ENCODE data around the gene FXYD5.
A peak's percentile ranks its signal among the peaks of the same experiment; 100 is the strongest.
"Not testable (repeated sequence)": the region's sequence is repeated elsewhere in the genome, so short reads cannot be mapped to it uniquely, and the experiment has no call there.

Gene FXYD5

GRCh38 chr19:35140962-35141836, 13.3 kb upstream of the FXYD5 start:
- Mint-ChIP-seq H3K27ac (peak overlapping the region; percentile 64), H3K9me3 (ENCODE audit: low read depth) (no peaks in the 10 kb centered on the region), H3K36me3 (no peaks in the 10 kb centered on the region), H3K4me1 (ENCODE audit: low read depth) (peaks cover 30% of the 10 kb centered on the region), H3K27me3 (no peaks in the 10 kb centered on the region), H3K4me3 (peak overlapping the region; percentile 81)

- peak overlapping the region; percentile 64 for H3K27ac Mint-ChIP-seq
- H3K9me3 Mint-ChIP-seq (ENCODE audit: low read depth): no peaks in the 10 kb centered on the region
- peaks cover 30% of the 10 kb centered on the region for H3K4me1 Mint-ChIP-seq (ENCODE audit: low read depth)
- H3K27me3 Mint-ChIP-seq: no peaks in the 10 kb centered on the region
- H3K4me3 Mint-ChIP-seq: peak overlapping the region; percentile 81
- no peaks in the 10 kb centered on the region for H3K36me3 Mint-ChIP-seq
These were observed 12.5 kb upstream of the FXYD5 start for GRCh38 chr19:35141837-35142605.

GRCh38 chr19:35142606-35143230, 11.8 kb upstream of the FXYD5 start:
- Mint-ChIP-seq H3K4me3 (peak overlapping the region; percentile 57), H3K9me3 (ENCODE audit: low read depth) (no peaks in the 10 kb centered on the region), H3K27me3 (no peaks in the 10 kb centered on the region), H3K36me3 (no peaks in the 10 kb centered on the region), H3K4me1 (ENCODE audit: low read depth) (peaks cover 30% of the 10 kb centered on the region), H3K27ac (no peak overlapping the region)

- Mint-ChIP-seq H3K4me1 (ENCODE audit: low read depth) (peaks cover 30% of the 10 kb centered on the region), H3K4me3 (peak within 1 kb of the TSS; percentile 81), H3K9me3 (ENCODE audit: low read depth) (no peaks in the 10 kb centered on the region), H3K27ac (no peak within 1 kb of the TSS), H3K27me3 (no peaks in the 10 kb centered on the region), H3K36me3 (no peaks in the 10 kb centered on the region)
These were observed 11.3 kb upstream of the FXYD5 start, which contains the start of gene FXYD7 for GRCh38 chr19:35143231-35143715. Gene FXYD7 (plus strand): TSS chr19:35143255. CDS start chr19:35143334, 79 bp downstream.

- peaks cover 30% of the 10 kb centered on the region for H3K4me1 Mint-ChIP-seq (ENCODE audit: low read depth)
- no peaks in the 10 kb centered on the region for H3K36me3 Mint-ChIP-seq
- no peaks in the 10 kb centered on the region for H3K27me3 Mint-ChIP-seq
- no peak overlapping the region for H3K27ac Mint-ChIP-seq
- no peaks in the 10 kb centered on the region for H3K9me3 Mint-ChIP-seq (ENCODE audit: low read depth)
- peak overlapping the region; percentile 35 for H3K4me3 Mint-ChIP-seq
These were observed 10.7 kb upstream of the FXYD5 start for GRCh38 chr19:35143818-35144217.

- H3K4me3 Mint-ChIP-seq: peak overlapping the region; percentile 0
- no peaks in the 10 kb centered on the region for H3K27me3 Mint-ChIP-seq
- H3K27ac Mint-ChIP-seq: no peak overlapping the region
- H3K4me1 Mint-ChIP-seq (ENCODE audit: low read depth): peaks cover 30% of the 10 kb centered on the region
- no peaks in the 10 kb centered on the region for H3K36me3 Mint-ChIP-seq
- no peaks in the 10 kb centered on the region for H3K9me3 Mint-ChIP-seq (ENCODE audit: low read depth)
These were observed 10.3 kb upstream of the FXYD5 start for GRCh38 chr19:35144259-35144599.

- Mint-ChIP-seq H3K36me3 (no peaks in the 10 kb centered on the region), H3K27ac (no peak overlapping the region), H3K9me3 (ENCODE audit: low read depth) (no peaks in the 10 kb centered on the region), H3K4me1 (ENCODE audit: low read depth) (peaks cover 30% of the 10 kb centered on the region), H3K4me3 (no peak overlapping the region), H3K27me3 (no peaks in the 10 kb centered on the region)
These were observed 9.7 kb upstream of the FXYD5 start for GRCh38 chr19:35144600-35145436.

- Mint-ChIP-seq H3K27ac (no peak overlapping the region), H3K9me3 (ENCODE audit: low read depth) (no peaks in the 10 kb centered on the region), H3K4me3 (no peak overlapping the region), H3K27me3 (no peaks in the 10 kb centered on the region), H3K36me3 (no peaks in the 10 kb centered on the region), H3K4me1 (ENCODE audit: low read depth) (peaks cover 17% of the 10 kb centered on the region)
These were observed 7.6 kb upstream of the FXYD5 start for GRCh38 chr19:35146746-35147459.

GRCh38 chr19:35149463-35149862, 5.1 kb upstream of the FXYD5 start:
- no peak overlapping the region for H3K4me3 Mint-ChIP-seq
- H3K4me1 Mint-ChIP-seq (ENCODE audit: low read depth): peaks cover 14% of the 10 kb centered on the region
- no peak overlapping the region for H3K27ac Mint-ChIP-seq
- no peaks in the 10 kb centered on the region for H3K36me3 Mint-ChIP-seq
- H3K9me3 Mint-ChIP-seq (ENCODE audit: low read depth): no peaks in the 10 kb centered on the region
- no peaks in the 10 kb centered on the region for H3K27me3 Mint-ChIP-seq

- Mint-ChIP-seq H3K27me3 (no peaks in the 10 kb centered on the region), H3K9me3 (ENCODE audit: low read depth) (no peaks in the 10 kb centered on the region), H3K36me3 (no peaks in the 10 kb centered on the region), H3K4me1 (ENCODE audit: low read depth) (peaks cover 12% of the 10 kb centered on the region), H3K27ac (no peak overlapping the region), H3K4me3 (no peak overlapping the region)
These were observed 4.1 kb upstream of the FXYD5 start for GRCh38 chr19:35150445-35150844.

- H3K4me1 Mint-ChIP-seq (ENCODE audit: low read depth): peaks cover 19% of the 10 kb centered on the region
- no peak overlapping the region for H3K4me3 Mint-ChIP-seq
- H3K9me3 Mint-ChIP-seq (ENCODE audit: low read depth): no peaks in the 10 kb centered on the region
- no peaks in the 10 kb centered on the region for H3K27me3 Mint-ChIP-seq
- H3K36me3 Mint-ChIP-seq: peaks cover 6% of the 10 kb centered on the region
- no peak overlapping the region for H3K27ac Mint-ChIP-seq
These were observed 3.1 kb upstream of the FXYD5 start for GRCh38 chr19:35151273-35152065.

GRCh38 chr19:35153129-35153522, 1.4 kb upstream of the FXYD5 start:
- H3K4me3 Mint-ChIP-seq: peak overlapping the region; percentile 99
- H3K27me3 Mint-ChIP-seq; H3K9me3 Mint-ChIP-seq (ENCODE audit: low read depth): not testable (repeated sequence)
- peaks cover 11% of the 10 kb centered on the region for H3K36me3 Mint-ChIP-seq
- H3K4me1 Mint-ChIP-seq (ENCODE audit: low read depth): peaks cover 34% of the 10 kb centered on the region
- peak overlapping the region; percentile 61 for H3K27ac Mint-ChIP-seq
